Loucy (cell line): ENCODE measurements around the gene CD27.

Source experiments
- CTCF ChIP-seq: fragments of 200-600 bp; sonication (generic); conservative IDR thresholded peaks from 2 replicates; pipeline ENCODE4 v1.5.1; 2014; ENCODE audit warnings: mild to moderate bottlenecking, antibody characterized with exemption, low read length
- EZH2phosphoT487 ChIP-seq: fragments of 200-600 bp; IDR thresholded peaks from 2 replicates; pipeline ENCODE4 v1.6.1; 2018; ENCODE audit warnings: antibody characterized with exemption, mild to moderate bottlenecking, moderate library complexity, borderline replicate concordance

- TF ChIP-seq CTCF (no peak), EZH2phosphoT487 (no peak)
These were observed 33.7 kb downstream of the CD27 start for GRCh38 chr12:6478416-6478815.
